ENCODE data around the gene KRT23.
A peak's percentile ranks its signal among the peaks of the same experiment; 100 is the strongest.

KRT23 gene

DNA sequence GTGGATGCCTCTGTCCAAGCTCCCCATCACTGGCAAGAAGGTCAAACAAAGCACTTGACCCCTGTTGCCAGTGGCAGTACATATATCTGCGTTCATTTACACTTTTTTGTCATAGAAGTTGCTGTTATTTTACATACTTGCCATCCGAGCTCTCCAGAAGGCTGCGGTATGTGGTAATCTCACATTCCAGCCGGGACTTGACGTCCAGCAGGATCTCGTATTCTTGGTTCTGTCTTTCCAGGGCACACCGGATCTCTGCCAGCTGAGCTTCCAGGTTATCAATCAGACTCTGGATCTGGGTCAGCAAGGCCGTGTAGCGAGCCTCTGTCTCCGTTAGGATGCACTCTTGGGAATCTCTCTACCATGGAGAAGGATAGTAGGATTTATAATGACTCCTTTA, 22.7 kb upstream of the KRT23 start:
- H3K27ac ChIP-seq: peak overlapping the region; percentile 97; the same call in 1 of the 2 replicates
- TF ChIP-seq, protein P1, sequence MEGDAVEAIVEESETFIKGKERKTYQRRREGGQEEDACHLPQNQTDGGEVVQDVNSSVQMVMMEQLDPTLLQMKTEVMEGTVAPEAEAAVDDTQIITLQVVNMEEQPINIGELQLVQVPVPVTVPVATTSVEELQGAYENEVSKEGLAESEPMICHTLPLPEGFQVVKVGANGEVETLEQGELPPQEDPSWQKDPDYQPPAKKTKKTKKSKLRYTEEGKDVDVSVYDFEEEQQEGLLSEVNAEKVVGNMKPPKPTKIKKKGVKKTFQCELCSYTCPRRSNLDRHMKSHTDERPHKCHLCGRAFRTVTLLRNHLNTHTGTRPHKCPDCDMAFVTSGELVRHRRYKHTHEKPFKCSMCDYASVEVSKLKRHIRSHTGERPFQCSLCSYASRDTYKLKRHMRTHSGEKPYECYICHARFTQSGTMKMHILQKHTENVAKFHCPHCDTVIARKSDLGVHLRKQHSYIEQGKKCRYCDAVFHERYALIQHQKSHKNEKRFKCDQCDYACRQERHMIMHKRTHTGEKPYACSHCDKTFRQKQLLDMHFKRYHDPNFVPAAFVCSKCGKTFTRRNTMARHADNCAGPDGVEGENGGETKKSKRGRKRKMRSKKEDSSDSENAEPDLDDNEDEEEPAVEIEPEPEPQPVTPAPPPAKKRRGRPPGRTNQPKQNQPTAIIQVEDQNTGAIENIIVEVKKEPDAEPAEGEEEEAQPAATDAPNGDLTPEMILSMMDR (conservative IDR thresholded peaks at IDR 0.05): no peak

DNA sequence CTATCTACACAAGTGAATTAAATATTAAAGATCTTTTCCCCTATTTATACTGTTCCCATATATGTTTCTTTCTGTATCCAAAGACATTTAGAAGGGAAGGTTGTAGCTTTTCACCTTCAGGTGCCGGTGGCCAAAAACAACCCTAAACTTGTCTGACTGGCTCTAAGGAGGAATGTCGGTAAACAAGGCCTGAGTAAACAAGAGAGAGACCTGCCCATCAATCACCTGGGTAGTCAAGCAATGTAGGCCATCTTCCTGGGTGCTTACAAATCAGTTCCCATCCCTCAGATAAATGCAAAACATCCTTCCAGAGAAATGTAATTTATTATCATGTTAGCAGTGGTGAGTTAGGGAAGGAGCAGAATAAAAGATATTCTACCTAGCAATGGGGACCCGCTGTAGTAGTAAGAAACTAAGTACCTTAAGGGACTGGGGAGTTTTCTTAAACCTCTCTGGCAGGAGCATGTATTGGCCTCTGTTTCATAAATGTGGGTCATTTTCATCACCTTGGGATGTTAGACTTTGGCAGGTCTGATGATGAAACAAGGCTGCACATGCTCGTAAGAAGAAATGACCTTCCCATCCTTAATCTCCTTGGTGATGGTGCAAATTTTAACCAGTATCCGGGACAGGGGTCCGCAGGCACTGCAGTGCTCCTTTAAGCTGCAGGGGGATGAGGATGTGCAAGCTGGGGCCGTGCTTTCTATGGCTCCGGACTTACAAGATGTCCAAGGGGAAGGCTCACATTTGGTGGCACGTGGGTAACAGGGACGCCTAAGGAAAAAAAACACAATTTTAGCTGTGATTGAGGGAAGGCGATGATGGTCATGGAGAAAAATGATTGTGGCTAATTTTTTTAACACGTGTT, 20.9 kb upstream of the KRT23 start:
- H3K27ac ChIP-seq: peak overlapping the region; percentile 97
- TF ChIP-seq, protein P1 (conservative IDR thresholded peaks at IDR 0.05): no peak

DNA sequence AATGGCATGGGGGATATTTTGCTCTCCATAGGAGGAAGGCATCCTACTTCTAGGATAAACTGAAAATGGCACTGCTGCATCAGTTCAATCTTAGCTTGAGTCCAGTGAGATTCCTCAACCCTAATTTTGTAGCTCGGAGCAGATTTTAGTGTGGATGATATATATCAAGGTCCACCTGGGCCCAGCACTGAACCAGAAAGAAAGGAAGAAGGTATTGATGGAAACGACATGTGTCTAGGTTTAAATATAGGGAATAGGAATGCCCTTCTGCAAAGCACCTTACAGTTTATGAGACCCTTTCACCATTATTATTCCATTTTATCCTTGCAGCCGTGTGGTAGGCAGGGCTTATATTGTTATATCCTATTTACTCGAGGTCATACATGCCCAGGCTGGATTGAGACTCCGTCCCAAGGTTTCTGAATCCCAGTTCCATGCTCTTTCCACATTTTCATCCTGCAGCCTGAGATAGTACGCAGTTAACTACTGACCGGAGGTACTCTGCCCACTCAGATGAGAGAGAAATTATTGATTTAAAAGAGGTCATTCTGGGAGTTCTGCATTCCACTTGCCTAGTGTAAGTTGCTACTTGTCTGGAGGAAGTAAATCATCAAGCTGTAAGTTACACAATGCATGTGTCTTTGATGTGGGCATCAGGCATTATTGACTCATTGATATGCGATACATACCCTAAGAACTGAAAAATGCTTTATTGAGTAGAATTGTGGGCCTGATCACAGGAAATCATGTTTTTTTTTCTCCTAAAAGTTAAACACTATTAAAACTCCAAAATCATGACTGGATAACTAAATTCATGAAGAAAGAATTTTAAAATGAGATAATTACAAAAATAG, 19.2 kb upstream of the KRT23 start:
- TF ChIP-seq, protein P1 (conservative IDR thresholded peaks at IDR 0.05): no peak
- H3K27ac ChIP-seq: peak overlapping the region; percentile 97

GRCh38 chr17:40953881-40954280, 16.4 kb upstream of the KRT23 start:
- no peak overlapping the region for H3K27ac ChIP-seq
- TF ChIP-seq, protein P1 (conservative IDR thresholded peaks at IDR 0.05): no peak

DNA sequence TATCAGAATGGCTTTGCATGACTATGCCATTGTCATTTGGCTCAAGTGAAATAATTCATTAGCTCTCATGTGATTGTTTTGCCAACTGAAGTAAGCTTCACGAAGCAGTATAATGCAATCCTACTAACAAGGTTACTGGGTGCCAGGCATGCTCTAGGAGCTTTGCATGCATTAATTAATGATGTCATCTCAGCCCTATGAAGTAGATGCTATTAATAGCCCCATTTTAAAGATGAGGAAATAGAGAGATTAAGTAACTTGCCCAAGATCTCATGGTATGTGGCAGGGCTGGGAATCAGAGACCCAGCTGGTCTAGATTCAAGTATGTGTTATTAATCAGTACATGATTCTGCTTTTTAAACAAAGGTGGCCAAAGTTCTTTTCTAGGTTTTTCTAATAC, 15.2 kb upstream of the KRT23 start:
- TF ChIP-seq, protein P1 (conservative IDR thresholded peaks at IDR 0.05): no peak
- H3K27ac ChIP-seq: no peak overlapping the region

- TF ChIP-seq, protein P1 (conservative IDR thresholded peaks at IDR 0.05): no peak
- H3K27ac ChIP-seq: no peak overlapping the region
Observed at GRCh38 chr17:40952154-40952553, 14.7 kb upstream of the KRT23 start.

GRCh38 chr17:40951011-40951622, 13.7 kb upstream of the KRT23 start:
- TF ChIP-seq, protein P1 (conservative IDR thresholded peaks at IDR 0.05): no peak
- no peak overlapping the region for H3K27ac ChIP-seq
